ENCODE measurements around the gene GALNT13. TPM values are rescaled to one million over a fixed set of nuclear protein-coding genes. Genes with fewer than 3 reads are reported as not detected.

Gene GALNT13
- total RNA-seq = under 0.01 and 0.15 TPM in 2 replicates

DNA sequence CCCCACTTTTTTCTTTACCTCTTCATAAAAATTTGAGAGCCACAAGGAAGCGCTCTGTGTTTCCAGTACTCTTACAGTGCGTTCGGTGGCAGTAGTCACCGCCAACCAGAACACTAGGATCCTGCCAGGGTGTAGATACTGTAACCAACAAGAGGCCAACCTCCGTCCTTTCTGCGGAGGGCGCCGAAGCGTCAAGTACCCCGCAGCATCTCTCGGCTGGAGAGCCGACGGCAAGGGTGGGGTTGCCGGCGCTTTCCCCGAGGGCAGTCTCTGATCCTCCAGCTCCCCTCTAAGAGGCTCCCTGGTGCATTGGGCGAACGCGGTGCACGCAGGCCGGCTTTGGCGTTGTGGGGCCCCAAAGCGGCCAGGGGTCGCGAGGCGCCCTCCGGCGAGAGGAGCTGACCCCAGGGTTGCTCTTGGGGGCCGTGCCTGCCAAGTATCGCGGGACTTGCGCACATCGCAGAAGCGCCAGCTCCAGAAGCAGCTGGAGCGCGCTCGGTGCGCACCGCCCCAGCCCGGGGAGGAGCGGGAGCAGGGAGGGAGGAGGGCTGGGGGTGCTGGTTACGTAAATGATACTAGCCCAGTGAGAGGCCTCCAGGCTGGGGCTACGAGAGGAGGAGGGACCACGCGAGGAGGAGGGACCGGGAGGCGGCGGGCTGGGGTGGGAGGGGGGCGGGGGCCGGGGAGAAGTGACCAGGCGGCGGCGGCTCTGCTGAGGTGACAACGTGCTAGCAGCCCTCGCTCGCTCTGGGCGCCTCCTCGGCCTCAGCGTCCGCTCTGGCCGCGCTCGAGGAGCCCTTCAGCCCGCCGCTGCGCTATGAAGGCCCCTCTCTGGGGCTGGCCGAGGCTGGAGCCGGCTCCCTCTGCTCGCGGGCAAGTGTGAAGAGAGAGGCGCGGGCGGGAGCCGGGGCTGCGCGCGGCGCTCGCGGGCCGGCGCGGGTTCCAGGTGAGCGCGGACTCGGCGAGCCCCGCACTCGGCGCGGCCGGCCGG, at the start of gene GALNT13:
Gene GALNT13 (plus strand): TSS at position 692 of the 991 bp plus-strand sequence.

Measured in bronchus fibroblast of lung (primary cell).